ENCODE data around the gene FSTL4.

Gene FSTL4

DNA sequence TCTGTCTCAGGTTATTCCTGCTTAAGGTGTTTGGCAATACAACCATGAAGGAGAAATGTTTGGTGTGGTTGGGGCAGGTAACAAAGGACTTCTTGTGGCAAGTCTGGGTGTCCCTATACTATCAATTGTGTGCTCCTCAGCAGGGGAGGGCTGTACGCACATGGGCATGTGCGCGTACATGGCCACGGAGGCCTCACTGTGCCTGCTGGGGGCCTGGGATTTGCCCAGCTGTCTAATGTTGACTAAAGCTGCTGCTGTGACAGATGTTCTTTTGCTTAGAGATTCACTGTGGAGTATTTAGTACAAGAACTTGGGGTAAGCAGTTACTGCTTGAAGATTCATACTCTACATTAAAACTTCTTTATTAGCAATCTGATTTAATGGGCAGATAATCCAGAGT is 463.0 kb downstream of the FSTL4 start:
- no peak for DNase-seq (ENCODE audit: low read depth in 4 of 4, low spot score in 1 of 4)

DNA sequence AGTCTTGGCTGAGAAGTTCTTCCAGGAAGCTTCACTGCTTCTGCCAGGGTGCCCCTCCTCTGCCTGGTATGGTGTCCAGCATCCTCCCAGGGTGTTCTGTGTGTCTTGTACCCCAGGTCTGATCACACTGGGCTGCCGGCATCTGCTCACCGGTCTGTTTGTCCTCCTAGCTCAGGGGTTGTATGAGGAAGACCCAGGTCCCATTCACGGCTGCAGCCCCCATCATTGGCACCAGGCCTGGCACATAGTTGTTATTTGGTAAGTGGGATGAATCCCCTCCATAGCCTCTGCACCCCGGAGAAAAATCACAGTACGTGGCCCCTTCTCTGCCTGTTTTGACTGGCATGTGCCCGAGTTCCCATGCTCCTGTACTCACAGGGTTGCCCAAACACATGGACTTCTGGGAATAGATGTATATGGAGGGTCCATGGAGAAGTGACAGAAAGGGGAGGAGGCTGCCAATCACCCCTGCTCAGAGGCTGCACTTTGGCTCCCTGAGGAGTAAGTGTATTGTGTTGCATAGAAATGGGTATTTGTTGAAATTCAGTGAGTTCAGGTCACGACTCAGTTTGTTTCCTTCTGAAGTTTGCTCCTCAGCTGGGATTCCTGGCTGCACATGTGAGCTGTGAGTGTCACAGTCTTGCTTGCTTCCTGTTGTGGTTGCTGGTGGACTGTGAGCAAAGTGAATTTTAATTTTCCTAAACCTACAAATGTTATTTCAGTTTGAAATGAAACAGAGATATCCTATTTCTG is 464.4 kb downstream of the FSTL4 start:
- no peak for DNase-seq (ENCODE audit: low read depth in 4 of 4, low spot score in 1 of 4)

DNA sequence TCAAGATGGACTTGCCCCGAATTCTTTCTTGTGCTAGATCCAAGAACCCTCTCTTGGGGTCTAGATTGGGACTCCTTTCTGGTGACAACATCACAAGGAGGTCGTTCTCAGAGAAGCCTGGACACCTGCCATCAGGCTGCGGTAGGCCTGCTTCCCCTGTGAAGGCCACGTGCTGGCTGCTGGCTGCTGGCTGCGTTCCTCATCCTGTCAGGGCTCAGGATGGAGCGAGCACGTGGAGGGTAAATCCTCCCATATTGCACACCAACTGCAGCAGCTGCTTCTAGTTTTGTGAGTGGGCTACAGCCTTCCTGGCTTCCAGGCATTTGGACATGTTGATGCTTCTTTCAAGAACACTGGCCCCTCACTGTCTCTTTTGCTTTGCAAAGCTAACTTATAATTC is 464.9 kb downstream of the FSTL4 start:
- no peak for DNase-seq (ENCODE audit: low read depth in 4 of 4, low spot score in 1 of 4)
